ENCODE results near the gene ATG101.

The ATG101 gene

DNA sequence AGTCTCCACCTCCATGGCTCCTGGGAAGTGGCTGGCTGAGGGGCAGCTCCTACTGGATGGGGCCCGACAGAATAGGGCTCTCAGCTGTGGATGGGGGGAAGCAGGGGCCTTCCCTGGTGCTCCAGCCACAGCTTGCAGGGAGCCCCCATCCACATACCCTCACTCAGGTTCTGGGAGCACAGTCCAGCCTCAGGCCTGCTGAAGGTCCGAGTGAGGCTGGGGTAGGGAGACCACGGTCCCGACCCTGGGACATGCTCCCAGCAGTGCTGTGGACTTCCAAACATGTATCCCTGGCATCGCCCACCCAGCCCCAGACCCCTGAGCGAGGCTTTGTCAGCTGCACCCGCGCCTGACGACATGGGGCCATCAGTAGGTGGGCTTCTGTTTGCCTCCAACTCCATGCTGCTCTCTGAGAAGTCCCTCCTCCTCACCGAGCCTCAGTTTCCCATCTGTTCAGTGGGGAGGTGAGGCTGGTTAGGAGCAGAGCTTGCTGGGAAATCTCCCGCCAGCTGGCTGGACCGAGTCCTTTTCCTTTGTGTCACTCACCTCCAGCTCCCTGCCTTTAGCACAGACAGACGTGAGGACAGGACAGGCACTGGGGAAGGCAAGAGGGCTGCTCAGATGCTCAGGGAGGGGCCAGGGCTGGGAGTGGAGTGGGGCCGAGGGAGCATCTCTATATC lies 9.1 kb upstream of the ATG101 start:
- TF ChIP-seq, protein P1, sequence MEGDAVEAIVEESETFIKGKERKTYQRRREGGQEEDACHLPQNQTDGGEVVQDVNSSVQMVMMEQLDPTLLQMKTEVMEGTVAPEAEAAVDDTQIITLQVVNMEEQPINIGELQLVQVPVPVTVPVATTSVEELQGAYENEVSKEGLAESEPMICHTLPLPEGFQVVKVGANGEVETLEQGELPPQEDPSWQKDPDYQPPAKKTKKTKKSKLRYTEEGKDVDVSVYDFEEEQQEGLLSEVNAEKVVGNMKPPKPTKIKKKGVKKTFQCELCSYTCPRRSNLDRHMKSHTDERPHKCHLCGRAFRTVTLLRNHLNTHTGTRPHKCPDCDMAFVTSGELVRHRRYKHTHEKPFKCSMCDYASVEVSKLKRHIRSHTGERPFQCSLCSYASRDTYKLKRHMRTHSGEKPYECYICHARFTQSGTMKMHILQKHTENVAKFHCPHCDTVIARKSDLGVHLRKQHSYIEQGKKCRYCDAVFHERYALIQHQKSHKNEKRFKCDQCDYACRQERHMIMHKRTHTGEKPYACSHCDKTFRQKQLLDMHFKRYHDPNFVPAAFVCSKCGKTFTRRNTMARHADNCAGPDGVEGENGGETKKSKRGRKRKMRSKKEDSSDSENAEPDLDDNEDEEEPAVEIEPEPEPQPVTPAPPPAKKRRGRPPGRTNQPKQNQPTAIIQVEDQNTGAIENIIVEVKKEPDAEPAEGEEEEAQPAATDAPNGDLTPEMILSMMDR (conservative IDR thresholded peaks at IDR 0.05; ENCODE audit: low read length), result no peak
- no peak for TF ChIP-seq EZH2phosphoT487 (IDR thresholded peaks at IDR 0.05; ENCODE audit: borderline replicate concordance)

DNA sequence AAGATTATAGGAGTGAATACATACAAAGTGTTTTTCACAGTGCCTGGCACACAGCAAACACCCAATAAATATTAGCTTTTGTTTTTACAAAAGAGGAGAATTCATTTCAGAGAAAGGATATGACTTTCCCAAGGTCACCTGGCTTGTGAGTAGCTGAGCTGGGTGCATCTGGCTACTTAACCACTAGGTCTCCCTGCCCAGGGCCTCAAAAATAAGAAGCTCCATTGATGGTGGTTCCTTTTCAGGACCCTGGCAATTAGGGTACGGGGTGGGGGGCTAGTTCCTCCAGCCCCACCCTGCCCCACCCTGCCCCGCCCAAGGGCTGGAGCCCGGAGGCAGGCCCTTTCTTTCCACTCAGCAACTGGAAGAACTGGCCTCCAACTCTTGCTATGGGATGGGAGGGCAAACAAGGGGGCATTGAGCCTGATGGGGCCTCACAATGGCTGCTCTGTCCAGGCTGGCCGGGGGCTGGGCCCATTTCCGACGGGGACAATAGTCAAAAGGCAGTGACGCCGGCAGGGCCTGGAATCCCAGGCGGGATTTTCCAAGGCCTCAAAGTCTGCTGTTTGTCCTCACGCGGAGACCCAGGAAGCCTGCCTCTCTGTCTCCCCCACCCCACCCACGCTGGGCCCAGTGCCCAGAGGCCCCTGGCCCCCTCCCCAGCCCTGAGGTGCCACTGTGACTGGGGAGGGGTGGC lies 8.2 kb upstream of the ATG101 start:
- Histone ChIP-seq H3K4me2 (ENCODE audit: low read depth, low read length, poor library complexity, severe bottlenecking) (no peak overlapping the region), H2AFZ (ENCODE audit: low read length) (no peak overlapping the region), H3K27me3 (ENCODE audit: insufficient read depth, low read length, poor library complexity, severe bottlenecking) (no peaks in the 10 kb centered on the region), H3K9ac (ENCODE audit: low read depth, low read length, poor library complexity, severe bottlenecking) (no peak overlapping the region), H3F3A (ENCODE audit: low read depth) (no peaks in the 10 kb centered on the region), H3K9me3 (ENCODE audit: insufficient read depth, low read depth, low read length) (no peaks in the 10 kb centered on the region), H3K4me1 (ENCODE audit: insufficient read depth, low read length, poor library complexity, severe bottlenecking) (peaks cover 4% of the 10 kb centered on the region), H3K36me3 (ENCODE audit: insufficient read depth, low read length) (no peaks in the 10 kb centered on the region), H4K20me1 (ENCODE audit: insufficient read depth, low read length, poor library complexity, severe bottlenecking) (no peaks in the 10 kb centered on the region), H3K9me2 (replicated peaks; ENCODE audit: low read depth, low read length) (no peaks in the 10 kb centered on the region), H3K4me3 (ENCODE audit: low read length, poor library complexity, severe bottlenecking) (no peak overlapping the region), H3K79me2 (ENCODE audit: insufficient read depth, low read length) (no peaks in the 10 kb centered on the region)
- TF ChIP-seq, protein P1 (conservative IDR thresholded peaks at IDR 0.05; ENCODE audit: low read length), result no peak
- TF ChIP-seq EZH2phosphoT487 (IDR thresholded peaks at IDR 0.05; ENCODE audit: borderline replicate concordance), result no peak

More for the DNA sequence above, 9.1 kb upstream of the ATG101 start:
- Histone ChIP-seq H4K20me1 (ENCODE audit: insufficient read depth, low read length, poor library complexity, severe bottlenecking) (no peaks in the 10 kb centered on the region), H3F3A (ENCODE audit: low read depth) (no peaks in the 10 kb centered on the region), H3K79me2 (ENCODE audit: insufficient read depth, low read length) (no peaks in the 10 kb centered on the region), H3K4me2 (ENCODE audit: low read depth, low read length, poor library complexity, severe bottlenecking) (no peak overlapping the region), H3K36me3 (ENCODE audit: insufficient read depth, low read length) (no peaks in the 10 kb centered on the region), H3K9ac (ENCODE audit: low read depth, low read length, poor library complexity, severe bottlenecking) (no peak overlapping the region), H3K27me3 (ENCODE audit: insufficient read depth, low read length, poor library complexity, severe bottlenecking) (no peaks in the 10 kb centered on the region), H3K4me3 (ENCODE audit: low read length, poor library complexity, severe bottlenecking) (no peak overlapping the region), H3K9me3 (ENCODE audit: insufficient read depth, low read depth, low read length) (no peaks in the 10 kb centered on the region), H3K4me1 (ENCODE audit: insufficient read depth, low read length, poor library complexity, severe bottlenecking) (no peaks in the 10 kb centered on the region), H2AFZ (ENCODE audit: low read length) (no peak overlapping the region), H3K9me2 (replicated peaks; ENCODE audit: low read depth, low read length) (no peaks in the 10 kb centered on the region)

DNA sequence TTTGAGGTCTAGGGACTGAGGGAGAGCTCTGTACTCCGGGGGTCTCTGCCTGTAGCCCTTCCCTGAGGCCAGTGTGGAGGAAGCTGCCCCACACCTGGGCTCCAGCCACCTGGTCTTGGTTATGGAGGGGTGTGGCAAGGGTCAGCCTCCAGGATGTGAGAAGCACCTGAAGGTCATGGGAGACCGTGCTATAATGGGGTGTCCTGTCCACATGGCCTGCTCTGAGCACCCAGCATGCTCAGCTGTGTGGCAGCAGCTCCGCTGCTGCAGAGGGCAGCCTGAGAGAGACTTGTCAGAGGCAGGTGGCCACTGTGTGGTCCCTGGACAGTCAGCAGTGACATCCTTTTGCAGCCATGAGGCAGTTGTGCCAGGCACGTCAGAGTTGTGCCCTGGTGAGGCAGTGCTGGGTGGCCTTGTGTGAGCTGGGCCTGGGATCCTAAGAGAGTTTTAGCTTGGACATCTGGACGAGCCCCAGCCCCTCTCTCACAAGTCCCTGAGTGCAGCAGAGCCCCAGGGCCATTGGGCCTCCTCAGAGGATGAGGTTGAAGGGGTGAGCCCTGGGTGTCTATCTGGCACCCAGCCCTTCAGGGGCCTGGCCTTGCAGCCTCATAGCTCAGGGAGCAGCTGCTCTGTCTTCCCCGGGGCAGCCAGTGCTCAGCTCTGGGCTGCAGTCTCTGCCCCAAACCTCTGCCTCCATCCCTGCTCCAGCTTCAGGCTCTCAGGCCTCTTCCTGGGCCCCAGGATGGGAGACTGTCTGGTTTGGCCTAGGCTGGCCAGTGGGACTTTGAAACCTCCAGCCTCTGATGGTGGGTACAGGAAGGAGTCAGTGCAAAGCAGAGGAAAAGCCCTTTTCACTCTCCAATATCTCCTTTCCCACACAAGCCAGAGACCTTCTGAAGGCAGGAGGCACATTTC lies 7.4 kb upstream of the ATG101 start:
- Histone ChIP-seq H3K9me3 (ENCODE audit: insufficient read depth, low read depth, low read length) (no peaks in the 10 kb centered on the region), H3K9ac (ENCODE audit: low read depth, low read length, poor library complexity, severe bottlenecking) (no peak overlapping the region), H3K4me1 (ENCODE audit: insufficient read depth, low read length, poor library complexity, severe bottlenecking) (peaks cover 4% of the 10 kb centered on the region), H3K4me2 (ENCODE audit: low read depth, low read length, poor library complexity, severe bottlenecking) (no peak overlapping the region), H3K4me3 (ENCODE audit: low read length, poor library complexity, severe bottlenecking) (no peak overlapping the region), H4K20me1 (ENCODE audit: insufficient read depth, low read length, poor library complexity, severe bottlenecking) (no peaks in the 10 kb centered on the region), H3F3A (ENCODE audit: low read depth) (no peaks in the 10 kb centered on the region), H3K27me3 (ENCODE audit: insufficient read depth, low read length, poor library complexity, severe bottlenecking) (no peaks in the 10 kb centered on the region), H2AFZ (ENCODE audit: low read length) (no peak overlapping the region), H3K36me3 (ENCODE audit: insufficient read depth, low read length) (no peaks in the 10 kb centered on the region), H3K9me2 (replicated peaks; ENCODE audit: low read depth, low read length) (no peaks in the 10 kb centered on the region), H3K79me2 (ENCODE audit: insufficient read depth, low read length) (no peaks in the 10 kb centered on the region)
- TF ChIP-seq, protein P1 (conservative IDR thresholded peaks at IDR 0.05; ENCODE audit: low read length), result no peak
- no peak for TF ChIP-seq EZH2phosphoT487 (IDR thresholded peaks at IDR 0.05; ENCODE audit: borderline replicate concordance)

All from Loucy (cell line).